Naive thymus-derived CD4-positive, alpha-beta T cell (primary cell): ENCODE data around the gene PODNL1. TPM values are rescaled to one million over a fixed set of nuclear protein-coding genes. Genes with fewer than 3 reads are reported as not detected.

ENCODE experiments used
- ATAC-seq: fragments of 150-1000 bp; cut with Tn5 transposase; 2 replicates; pipeline ENCODE4 v1.10.0; 2021; ENCODE audit warnings: mild to moderate bottlenecking, moderate library complexity
- CTCF ChIA-PET: fragments of 350-600 bp; sonication (Branson Sonifier 250); formaldehyde crosslinking; loops from one replicate; lab custom pipeline; 2021; ENCODE audit warnings: antibody characterized with exemption; lab: Charles Lee
- POLR2A ChIA-PET: fragments of 350-600 bp; sonication (Branson Sonifier 250); formaldehyde crosslinking; loops from one replicate; lab custom pipeline; 2021; ENCODE audit warnings: antibody characterized with exemption, inconsistent platforms; lab: Charles Lee
- DNase-seq, 9 donors: peaks; one replicate each; pipeline versions ENCODE4 v3.0.0 to v3.0.0-alpha.2; 2020 to 2022; ENCODE audit warnings: mixed read lengths in 1 of 9
- H3K27ac ChIP-seq: one replicate; pipeline ENCODE4 v1.7.0; 2013; ENCODE audit warnings: mild to moderate bottlenecking, low read depth, low read length, moderate library complexity
- H3K27me3 ChIP-seq, 2 donors: one replicate each; pipeline ENCODE4 v1.7.0; 2013; ENCODE audit warnings: low read length in 2 of 2, mild to moderate bottlenecking in 2 of 2, moderate library complexity in 2 of 2; ENCODE audit not compliant: control insufficient read depth in 2 of 2, insufficient read depth in 2 of 2
- H3K36me3 ChIP-seq, 3 experiments: 1 replicate in 2 of 3; 2 replicates in 1 of 3; pipeline ENCODE4 v1.7.0; 2013; ENCODE audit warnings: low read length in 3 of 3, mild to moderate bottlenecking in 3 of 3, moderate library complexity in 1 of 3; ENCODE audit not compliant: insufficient read depth in 3 of 3, control insufficient read depth in 2 of 3
- H3K4me1 ChIP-seq, 2 donors: one replicate each; pipeline ENCODE4 v1.7.0; 2013; ENCODE audit warnings: low read length in 2 of 2, mild to moderate bottlenecking in 2 of 2, moderate library complexity in 1 of 2; ENCODE audit not compliant: control insufficient read depth in 2 of 2, insufficient read depth in 2 of 2
- H3K4me3 ChIP-seq: 2 replicates; pipeline ENCODE4 v1.7.0; 2013; ENCODE audit warnings: mild to moderate bottlenecking, low read length
- H3K9me3 ChIP-seq, 3 experiments: 1 replicate in 2 of 3; 2 replicates in 1 of 3; pipeline ENCODE4 v1.7.0; 2013; ENCODE audit warnings: low read length in 3 of 3; ENCODE audit not compliant: control insufficient read depth in 2 of 3
- H3K27ac Mint-ChIP-seq, 9 donors: one replicate each; pipeline ENCODE4 v1.8.0; 2020 to 2022; ENCODE audit warnings: mixed read lengths in 9 of 9, mild to moderate bottlenecking in 8 of 9, moderate library complexity in 5 of 9, inconsistent platforms in 2 of 9
- H3K27me3 Mint-ChIP-seq, 5 donors: one replicate each; pipeline ENCODE4 v1.8.0; 2021 to 2022; ENCODE audit warnings: mixed read lengths in 5 of 5, mild to moderate bottlenecking in 1 of 5
- H3K36me3 Mint-ChIP-seq, 5 donors: one replicate each; pipeline ENCODE4 v1.8.0; 2020 to 2022; ENCODE audit warnings: mixed read lengths in 5 of 5, mild to moderate bottlenecking in 3 of 5, inconsistent platforms in 1 of 5
- H3K4me1 Mint-ChIP-seq, 7 donors: one replicate each; pipeline ENCODE4 v1.8.0; 2020 to 2022; ENCODE audit warnings: mixed read lengths in 7 of 7, mild to moderate bottlenecking in 3 of 7, inconsistent platforms in 1 of 7
- H3K4me3 Mint-ChIP-seq, 10 donors: one replicate each; pipeline ENCODE4 v1.8.0; 2020 to 2022; ENCODE audit warnings: mild to moderate bottlenecking in 10 of 10, mixed read lengths in 10 of 10, moderate library complexity in 6 of 10, inconsistent platforms in 2 of 10
- H3K9me3 Mint-ChIP-seq, 11 donors: one replicate each; pipeline ENCODE4 v1.8.0; 2020 to 2022; ENCODE audit warnings: mixed read lengths in 11 of 11, mild to moderate bottlenecking in 4 of 11, inconsistent platforms in 1 of 11, moderate library complexity in 1 of 11
- intact Hi-C, 2 donors: fragments of 100-400 bp; cut with micrococcal nuclease; formaldehyde crosslinking; loops; one replicate each; pipeline ENCODE4 v1.15.1; 2023
- polyA plus RNA-seq, 2 donors: library from polyadenylated mRNA; unstranded; fragments of 300-500 nt; fragmentation: Illumina TruSeq; gene quantifications; one replicate each; pipeline ENCODE4 v1.2.3, GENCODE V29; 2021
- total RNA-seq, 6 experiments: library from RNA in 5 of 6; stranded (reverse) in 5 of 6; gene quantifications; 1 replicate in 5 of 6; 2 replicates in 1 of 6; pipeline ENCODE4 v1.2.3 and lab custom pipeline; 2021 to 2026

PODNL1 gene
- total and polyA plus RNA-seq, 7 experiments from 2014 or later, result 0.33 to 0.59 TPM; not detected in 5

- DNase-seq, result no peak
- H3K9me3 Mint-ChIP-seq, result no peaks in the 10 kb centered on the region
- H3K27ac ChIP-seq, result peak overlapping the region; percentile 2
- intact Hi-C loops, result no loop called here
- H3K4me3 ChIP-seq, result no peak overlapping the region
- H3K36me3 ChIP-seq, result peaks cover 0 to 86% (median 0%) of the 10 kb centered on the region in 3 experiments
- ATAC-seq, result no peak
- no peaks in the 10 kb centered on the region for H3K9me3 ChIP-seq
- H3K36me3 Mint-ChIP-seq, result peaks cover 0 to 20% (median 10%) of the 10 kb centered on the region in 5 donors
- no peaks in the 10 kb centered on the region for H3K27me3 ChIP-seq
- peaks cover 0 to 2% (median 0%) of the 10 kb centered on the region in 7 donors for H3K4me1 Mint-ChIP-seq
- no peaks in the 10 kb centered on the region for H3K4me1 ChIP-seq
- CTCF ChIA-PET, result no interaction called here
- peak overlapping the region in 6 of 9 donors; percentile 10 to 59 (median 39) for H3K27ac Mint-ChIP-seq
- H3K4me3 Mint-ChIP-seq, result no peak overlapping the region
- no peaks in the 10 kb centered on the region for H3K27me3 Mint-ChIP-seq
- POLR2A ChIA-PET, result no interaction called here
Observed at GRCh38 chr19:13964776-13965175, 26.6 kb upstream of the PODNL1 start.

GRCh38 chr19:13963603-13964105 is 25.4 kb upstream of the PODNL1 start:
- intact Hi-C loops, result no loop called here
- Histone ChIP-seq H3K36me3 (peaks cover 0 to 85% (median 0%) of the 10 kb centered on the region in 3 experiments), H3K27ac (no peak overlapping the region), H3K4me1 (no peaks in the 10 kb centered on the region), H3K4me3 (no peak overlapping the region), H3K27me3 (no peaks in the 10 kb centered on the region), H3K9me3 (no peaks in the 10 kb centered on the region)
- no peak overlapping the region for H3K27ac Mint-ChIP-seq
- H3K36me3 Mint-ChIP-seq, result peaks cover 0 to 16% (median 9%) of the 10 kb centered on the region in 5 donors
- H3K4me1 Mint-ChIP-seq, result peaks cover 0 to 2% (median 0%) of the 10 kb centered on the region in 7 donors
- no peak for ATAC-seq
- no peaks in the 10 kb centered on the region for H3K9me3 Mint-ChIP-seq
- no peak overlapping the region for H3K4me3 Mint-ChIP-seq
- POLR2A ChIA-PET, result no interaction called here
- DNase-seq, result no peak
- CTCF ChIA-PET, result no interaction called here
- H3K27me3 Mint-ChIP-seq, result no peaks in the 10 kb centered on the region

GRCh38 chr19:13962699-13963602 is 24.7 kb upstream of the PODNL1 start:
- no peaks in the 10 kb centered on the region for H3K9me3 Mint-ChIP-seq
- intact Hi-C loops, result no loop called here
- H3K4me1 Mint-ChIP-seq, result peaks cover 0 to 4% (median 0%) of the 10 kb centered on the region in 7 donors
- H3K9me3 ChIP-seq, result no peaks in the 10 kb centered on the region
- no peak overlapping the region for H3K27ac ChIP-seq
- H3K36me3 ChIP-seq, result peaks cover 0 to 85% (median 0%) of the 10 kb centered on the region in 3 experiments
- ATAC-seq, result no peak
- no peak overlapping the region for H3K27ac Mint-ChIP-seq
- no peak for DNase-seq
- H3K4me3 ChIP-seq, result no peak overlapping the region
- no peaks in the 10 kb centered on the region for H3K4me1 ChIP-seq
- ChIA-PET CTCF (no interaction called here), POLR2A (interaction anchor here (2.2 kb wide), 1 partner anchor 10 kb away, joined by 6 read pairs; the partner anchor contains the start of gene DCAF15)
- no peak overlapping the region for H3K4me3 Mint-ChIP-seq
- H3K27me3 ChIP-seq, result no peaks in the 10 kb centered on the region
- H3K36me3 Mint-ChIP-seq, result peaks cover 0 to 22% (median 9%) of the 10 kb centered on the region in 5 donors
- H3K27me3 Mint-ChIP-seq, result no peaks in the 10 kb centered on the region

- Histone ChIP-seq H3K27me3 (no peaks in the 10 kb centered on the region), H3K27ac (no peak overlapping the region), H3K4me1 (no peaks in the 10 kb centered on the region), H3K36me3 (peaks cover 0 to 87% (median 0%) of the 10 kb centered on the region in 3 experiments), H3K4me3 (no peak overlapping the region), H3K9me3 (no peaks in the 10 kb centered on the region)
- intact Hi-C loops, result loop anchor here in 1 of 2 donors (2.0 kb wide), 1 partner anchor 71 kb away; no protein-coding TSS in a partner anchor
- peaks cover 0 to 22% (median 10%) of the 10 kb centered on the region in 5 donors for H3K36me3 Mint-ChIP-seq
- H3K4me1 Mint-ChIP-seq, result peaks cover 0 to 4% (median under 1%) of the 10 kb centered on the region in 7 donors
- ChIA-PET POLR2A (interaction anchor here (0.8 to 2.2 kb wide), 4 partner anchors 9 to 86 kb away, joined by 3 to 6 read pairs (median 4); partner anchors contain the start of genes DCAF15 and RFX1), CTCF (no interaction called here)
- H3K27ac Mint-ChIP-seq, result peak overlapping the region in 1 of 9 donors; percentile 59
- DNase-seq (no peak), ATAC-seq (no peak)
- no peak overlapping the region for H3K4me3 Mint-ChIP-seq
- H3K9me3 Mint-ChIP-seq, result no peaks in the 10 kb centered on the region
- no peaks in the 10 kb centered on the region for H3K27me3 Mint-ChIP-seq
Observed at GRCh38 chr19:13961826-13962698, 23.8 kb upstream of the PODNL1 start.

GRCh38 chr19:13960863-13961784 is 22.9 kb upstream of the PODNL1 start:
- peaks cover 0 to 31% (median 10%) of the 10 kb centered on the region in 5 donors for H3K36me3 Mint-ChIP-seq
- DNase-seq (peak in 1 of 9 donors; percentile 14), ATAC-seq (no peak)
- peaks cover 0 to 5% (median 3%) of the 10 kb centered on the region in 7 donors for H3K4me1 Mint-ChIP-seq
- H3K4me3 Mint-ChIP-seq, result no peak overlapping the region
- H3K4me1 ChIP-seq, result no peaks in the 10 kb centered on the region
- no peaks in the 10 kb centered on the region for H3K27me3 Mint-ChIP-seq
- intact Hi-C loops, result loop anchor here in 1 of 2 donors (1.0 to 2.0 kb wide), 2 partner anchors 72 to 87 kb away; no protein-coding TSS in a partner anchor
- ChIA-PET CTCF (interaction anchor here (1.1 to 1.2 kb wide), 2 partner anchors 16 to 91 kb away, joined by 3 to 4 read pairs; no protein-coding TSS in a partner anchor), POLR2A (interaction anchor here (0.8 to 2.2 kb wide), 5 partner anchors 8 to 87 kb away, joined by 3 to 6 read pairs (median 4); partner anchors contain the start of genes DCAF15, IL27RA and RFX1)
- no peaks in the 10 kb centered on the region for H3K27me3 ChIP-seq
- no peak overlapping the region for H3K4me3 ChIP-seq
- H3K9me3 ChIP-seq, result no peaks in the 10 kb centered on the region
- peaks cover 0 to 87% (median 0%) of the 10 kb centered on the region in 3 experiments for H3K36me3 ChIP-seq
- no peaks in the 10 kb centered on the region for H3K9me3 Mint-ChIP-seq
- peak overlapping the region in 6 of 9 donors; percentile 24 to 75 (median 50) for H3K27ac Mint-ChIP-seq
- H3K27ac ChIP-seq, result no peak overlapping the region
